Hepatocyte (in vitro differentiated cells): ENCODE data around the gene ZDHHC21. TPM values are rescaled to one million over a fixed set of nuclear protein-coding genes. Genes with fewer than 3 reads are reported as not detected.

Source experiments
- DNase-seq: peaks from one replicate; pipeline ENCODE4 v3.0.0-alpha.2; 2016; ENCODE audit warnings: low spot score
- H2AFZ ChIP-seq: fragments of 200-600 bp; sonication (generic); 2 replicates; pipeline ENCODE4 v1.6.0; 2016; ENCODE audit warnings: antibody characterized with exemption, mild to moderate bottlenecking
- H3K27ac ChIP-seq: fragments of 200-600 bp; sonication (generic); 2 replicates; pipeline ENCODE4 v1.5.1; 2016; ENCODE audit warnings: mild to moderate bottlenecking
- H3K27me3 ChIP-seq: fragments of 200-600 bp; sonication (generic); 2 replicates; pipeline ENCODE4 v1.6.1; 2016
- H3K36me3 ChIP-seq: fragments of 200-600 bp; sonication (generic); replicated peaks from 2 replicates; pipeline ENCODE4 v1.5.1; 2016; ENCODE audit warnings: low read depth; ENCODE audit not compliant: insufficient read depth
- H3K4me1 ChIP-seq: fragments of 200-600 bp; sonication (generic); 2 replicates; pipeline ENCODE4 v1.5.1; 2016; ENCODE audit warnings: mild to moderate bottlenecking, moderate library complexity; ENCODE audit not compliant: insufficient read depth
- H3K4me2 ChIP-seq: fragments of 200-600 bp; sonication (generic); 2 replicates; pipeline ENCODE4 v1.6.0; 2016
- H3K4me3 ChIP-seq: fragments of 200-600 bp; sonication (generic); 2 replicates; pipeline ENCODE4 v1.5.1; 2016; ENCODE audit warnings: mild to moderate bottlenecking
- H3K79me2 ChIP-seq: fragments of 200-600 bp; sonication (generic); 2 replicates; pipeline ENCODE4 v1.6.0; 2017; ENCODE audit warnings: mild to moderate bottlenecking
- H3K9me2 ChIP-seq: fragments of 200-600 bp; sonication (generic); replicated peaks from 2 replicates; pipeline ENCODE4 v1.6.0; 2017; ENCODE audit warnings: mild to moderate bottlenecking; ENCODE audit not compliant: insufficient read depth
- H3K9me3 ChIP-seq: fragments of 200-600 bp; sonication (generic); 2 replicates; pipeline ENCODE4 v1.5.1; 2016; ENCODE audit warnings: low read depth, mild to moderate bottlenecking
- H4K20me1 ChIP-seq: fragments of 200-600 bp; sonication (generic); 2 replicates; pipeline ENCODE4 v1.6.0; 2016; ENCODE audit warnings: mild to moderate bottlenecking; ENCODE audit not compliant: insufficient read depth, poor library complexity, severe bottlenecking
- CTCF ChIP-seq: fragments of 200-600 bp; sonication (generic); IDR thresholded peaks from 2 replicates; pipeline ENCODE4 v1.5.1; 2016; ENCODE audit warnings: antibody characterized with exemption, mild to moderate bottlenecking; ENCODE audit not compliant: poor library complexity
- EZH2 ChIP-seq: fragments of 200-600 bp; sonication (generic); IDR thresholded peaks from 2 replicates; pipeline ENCODE4 v1.6.1; 2016; ENCODE audit warnings: antibody characterized with exemption, mild to moderate bottlenecking, borderline replicate concordance
- EZH2phosphoT487 ChIP-seq: fragments of 200-600 bp; sonication (generic); IDR thresholded peaks from one replicate; pipeline ENCODE4 v1.6.1; 2018; ENCODE audit warnings: antibody characterized with exemption, mild to moderate bottlenecking, low read depth, moderate library complexity; ENCODE audit not compliant: unreplicated experiment, severe bottlenecking
- WGBS: methylation state at CpG from one replicate; pipeline ENCODE4 v1.1.6; 2016; ENCODE audit warnings: low lambda C conversion rate; ENCODE audit errors: missing lambda C conversion rate; 5-methylcytosine and 5-hydroxymethylcytosine counted together
- polyA plus RNA-seq: library from polyadenylated mRNA; unstranded; fragments of >200 nt; fragmentation: Nextera tagmentation; extraction: Ambion mirVana; gene quantifications from 2 replicates; pipeline ENCODE4 v1.2.1, GENCODE V29; 2016
- total RNA-seq: library from RNA; depleted of rRNA; stranded (reverse); fragments of >200 nt; gene quantifications from 2 replicates; pipeline ENCODE4 v1.2.3, GENCODE V29; 2014

The ZDHHC21 gene
- total and polyA plus RNA-seq, 2 experiments from 2014 or later = 4.7 to 17.7 TPM

- WGBS = 84% methylated on average over 3 of the region's 3 CpGs
- no peaks in the 10 kb centered on the region for H3K27me3 ChIP-seq
- no peaks in the 10 kb centered on the region for H4K20me1 ChIP-seq
- no peaks in the 10 kb centered on the region for H3K9me2 ChIP-seq
- DNase-seq = no peak
- H2AFZ ChIP-seq = no peak overlapping the region
- TF ChIP-seq EZH2 (no peak), CTCF (no peak), EZH2phosphoT487 (no peak)
- no peak overlapping the region for H3K27ac ChIP-seq
- no peak overlapping the region for H3K4me2 ChIP-seq
- H3K9me3 ChIP-seq = no peaks in the 10 kb centered on the region
- no peaks in the 10 kb centered on the region for H3K36me3 ChIP-seq
- H3K4me1 ChIP-seq = no peaks in the 10 kb centered on the region
- H3K79me2 ChIP-seq = no peaks in the 10 kb centered on the region
- no peak overlapping the region for H3K4me3 ChIP-seq
Measured at GRCh38 chr9:14593406-14593805, 99.8 kb downstream of the ZDHHC21 start.

GRCh38 chr9:14591411-14591810 is 101.8 kb downstream of the ZDHHC21 start:
- no peak overlapping the region for H3K4me2 ChIP-seq
- H3K9me3 ChIP-seq = no peaks in the 10 kb centered on the region
- H3K36me3 ChIP-seq = no peaks in the 10 kb centered on the region
- WGBS = 92% methylated on average over 3 of the region's 3 CpGs
- no peak overlapping the region for H3K4me3 ChIP-seq
- H4K20me1 ChIP-seq = no peaks in the 10 kb centered on the region
- no peaks in the 10 kb centered on the region for H3K4me1 ChIP-seq
- no peak for DNase-seq
- no peaks in the 10 kb centered on the region for H3K79me2 ChIP-seq
- H3K27ac ChIP-seq = no peak overlapping the region
- H3K27me3 ChIP-seq = no peaks in the 10 kb centered on the region
- H3K9me2 ChIP-seq = no peaks in the 10 kb centered on the region
- H2AFZ ChIP-seq = no peak overlapping the region
- no peak for TF ChIP-seq CTCF
- no peak for TF ChIP-seq EZH2
- no peak for TF ChIP-seq EZH2phosphoT487

DNA sequence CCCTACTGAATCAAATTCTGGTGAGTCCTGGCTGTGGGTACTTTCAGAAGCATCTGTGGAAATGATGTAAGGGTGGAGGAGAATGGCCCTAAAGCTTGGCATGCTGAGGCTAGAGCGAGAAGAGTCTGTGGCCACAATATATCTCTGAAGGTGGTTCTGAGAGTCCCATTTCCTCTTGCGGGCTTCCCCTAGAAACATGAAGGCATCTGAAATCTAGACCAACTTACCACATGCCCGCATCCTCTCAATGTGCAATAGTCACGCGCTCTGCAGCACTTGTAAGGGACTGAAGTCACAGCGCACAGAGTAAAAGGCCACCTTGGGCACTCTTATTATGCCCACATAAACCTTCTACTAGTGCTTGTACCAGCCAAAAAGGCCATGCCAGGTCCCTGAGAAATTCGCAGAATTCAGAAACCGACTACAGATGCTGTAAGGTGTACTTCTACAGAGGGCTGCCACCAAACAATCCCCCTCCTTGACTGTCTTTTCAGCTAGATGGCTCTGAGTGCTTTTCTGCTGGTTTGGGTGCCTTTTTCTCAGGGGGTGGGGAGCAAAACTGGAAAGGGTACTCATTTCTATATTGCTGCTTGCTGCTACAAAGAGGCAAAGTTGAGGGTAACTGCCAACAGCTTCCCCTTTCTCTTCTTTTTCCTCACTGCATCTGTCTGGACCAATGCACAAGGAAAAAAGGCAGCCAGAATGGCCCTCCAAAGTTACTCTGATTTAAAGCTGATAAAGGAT is 107.3 kb downstream of the ZDHHC21 start:
- no peaks in the 10 kb centered on the region for H3K27me3 ChIP-seq
- no peaks in the 10 kb centered on the region for H3K4me1 ChIP-seq
- DNase-seq = no peak
- H3K27ac ChIP-seq = no peak overlapping the region
- no peak overlapping the region for H2AFZ ChIP-seq
- H3K4me2 ChIP-seq = no peak overlapping the region
- WGBS = 72% methylated on average over 8 of the region's 8 CpGs
- no peaks in the 10 kb centered on the region for H3K36me3 ChIP-seq
- TF ChIP-seq EZH2 (no peak), CTCF (no peak), EZH2phosphoT487 (no peak)
- H3K9me3 ChIP-seq = no peaks in the 10 kb centered on the region
- H3K4me3 ChIP-seq = no peak overlapping the region
- no peaks in the 10 kb centered on the region for H3K79me2 ChIP-seq
- no peaks in the 10 kb centered on the region for H3K9me2 ChIP-seq
- H4K20me1 ChIP-seq = no peaks in the 10 kb centered on the region
